WTC11 (cell line): ENCODE measurements around the gene IPCEF1.

ENCODE experiments used
- AFF4 ChIP-seq: sonication (generic); formaldehyde crosslinking; IDR thresholded peaks from 2 replicates; pipeline ENCODE4 v1.8.1; 2023; ENCODE audit warnings: mild to moderate bottlenecking, missing genetic modification reagents, borderline replicate concordance
- ATF1 ChIP-seq: sonication (generic); formaldehyde crosslinking; IDR thresholded peaks from 2 replicates; pipeline ENCODE4 v1.8.1; 2023; ENCODE audit warnings: mild to moderate bottlenecking, moderate library complexity, missing genetic modification reagents
- CTCF ChIP-seq: fragments of 200-600 bp; IDR thresholded peaks from 2 replicates; pipeline ENCODE4 v1.8.0; 2022; ENCODE audit warnings: antibody characterized with exemption
- ELF4 ChIP-seq: sonication (generic); formaldehyde crosslinking; IDR thresholded peaks from 2 replicates; pipeline ENCODE4 v1.8.1; 2022; ENCODE audit warnings: low read depth, mild to moderate bottlenecking, moderate library complexity, missing genetic modification reagents
- FOXP4 ChIP-seq: sonication (generic); formaldehyde crosslinking; IDR thresholded peaks from 2 replicates; pipeline ENCODE4 v1.8.0; 2022; ENCODE audit warnings: mild to moderate bottlenecking, missing genetic modification reagents
- JUN ChIP-seq: sonication (generic); formaldehyde crosslinking; IDR thresholded peaks from 2 replicates; pipeline ENCODE4 v1.8.0; 2023; ENCODE audit warnings: mild to moderate bottlenecking, missing genetic modification reagents
- MAX ChIP-seq: sonication (generic); formaldehyde crosslinking; IDR thresholded peaks from 2 replicates; pipeline ENCODE4 v1.8.0; 2022; ENCODE audit warnings: mild to moderate bottlenecking, missing genetic modification reagents
- NFE2L1 ChIP-seq: sonication (generic); formaldehyde crosslinking; IDR thresholded peaks from 2 replicates; pipeline ENCODE4 v1.8.1; 2023; ENCODE audit warnings: missing genetic modification reagents
- SP1 ChIP-seq: sonication (generic); formaldehyde crosslinking; conservative IDR thresholded peaks from 2 replicates; pipeline ENCODE4 v1.8.1; 2022; ENCODE audit warnings: missing genetic modification reagents
- TEAD4 ChIP-seq: sonication (generic); formaldehyde crosslinking; IDR thresholded peaks from 2 replicates; pipeline ENCODE4 v1.8.0; 2022; ENCODE audit warnings: mild to moderate bottlenecking, missing genetic modification reagents
- USF1 ChIP-seq: sonication (generic); formaldehyde crosslinking; IDR thresholded peaks from 2 replicates; pipeline ENCODE4 v1.8.0; 2022; ENCODE audit warnings: mild to moderate bottlenecking, missing genetic modification reagents
- ZMAT4 ChIP-seq: fragments of 250-450 bp; sonication (Bioruptor Pico); IDR thresholded peaks from 2 replicates; pipeline ENCODE4 v1.9.0; 2021; ENCODE audit warnings: mild to moderate bottlenecking
- ZNF232 ChIP-seq: sonication (generic); formaldehyde crosslinking; IDR thresholded peaks from 2 replicates; pipeline ENCODE4 v1.8.0; 2022; ENCODE audit warnings: mild to moderate bottlenecking, missing genetic modification reagents
- ZNF532 ChIP-seq: fragments of 250-450 bp; sonication (Bioruptor Pico); IDR thresholded peaks from 2 replicates; pipeline ENCODE4 v1.9.0; 2021; ENCODE audit warnings: mild to moderate bottlenecking, borderline replicate concordance

GRCh38 chr6:154197196-154197860, 159.3 kb downstream of the IPCEF1 start:
- TF ChIP-seq USF1 (no peak), ELF4 (no peak), CTCF (no peak), JUN (no peak), ZNF232 (CRISPR knock-in tag) (no peak), MAX (CRISPR knock-in tag) (no peak), SP1 (CRISPR knock-in tag) (no peak), ZNF532 (CRISPR knock-in tag) (no peak), ZMAT4 (no peak), ATF1 (no peak), TEAD4 (CRISPR knock-in tag) (no peak), FOXP4 (no peak), AFF4 (CRISPR knock-in tag) (no peak), NFE2L1 (no peak)
